GM12864 (cell line): ENCODE measurements around the gene GGNBP2.

Experiments
- DNase-seq: peaks from one replicate; pipeline ENCODE4 v3.0.0-alpha.2; 2011; ENCODE audit warnings: low read depth
- H3K4me3 ChIP-seq: 2 replicates; pipeline ENCODE4 v1.5.1; 2011; ENCODE audit warnings: mild to moderate bottlenecking, low read depth, low read length, control low read depth
- TF ChIP-seq, protein P1 (sequence below): IDR thresholded peaks from 2 replicates; pipeline ENCODE4 v1.5.1; 2011; ENCODE audit warnings: low read depth, mild to moderate bottlenecking, moderate library complexity, low read length, control low read depth, inconsistent platforms; ENCODE audit errors: missing control alignments

Gene GGNBP2

DNA sequence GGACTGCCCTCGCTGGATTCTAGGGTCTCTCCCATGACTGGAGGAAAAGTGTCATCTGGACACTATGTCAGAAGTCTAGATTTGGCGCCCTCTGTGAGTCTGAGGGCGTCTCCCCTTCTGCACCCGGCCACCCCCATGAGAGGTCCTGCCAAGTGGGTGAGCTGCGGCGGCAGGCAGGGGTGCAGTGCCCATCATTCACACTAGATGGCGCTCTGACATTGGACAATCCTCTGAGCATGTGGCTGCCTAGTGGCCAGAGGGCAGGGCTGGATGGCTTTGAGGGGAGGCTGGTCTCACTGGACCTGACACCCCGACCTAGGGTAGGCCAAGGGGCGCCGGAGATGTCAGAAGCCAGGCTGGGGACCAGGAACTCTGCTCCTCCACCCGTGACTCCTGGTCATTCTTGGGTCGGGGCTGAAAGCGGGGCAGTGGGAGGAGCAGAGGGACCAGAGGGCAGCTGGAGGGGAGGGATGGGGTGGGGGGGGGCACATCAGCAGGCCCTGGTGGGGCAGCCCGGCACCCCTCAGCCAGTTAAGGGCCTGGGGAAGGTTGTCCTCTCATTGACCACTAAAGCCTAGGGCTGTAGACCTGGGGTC, 84.6 kb downstream of the GGNBP2 start:
- H3K4me3 ChIP-seq: no peak overlapping the region
- DNase-seq: no peak
- TF ChIP-seq, protein P1, sequence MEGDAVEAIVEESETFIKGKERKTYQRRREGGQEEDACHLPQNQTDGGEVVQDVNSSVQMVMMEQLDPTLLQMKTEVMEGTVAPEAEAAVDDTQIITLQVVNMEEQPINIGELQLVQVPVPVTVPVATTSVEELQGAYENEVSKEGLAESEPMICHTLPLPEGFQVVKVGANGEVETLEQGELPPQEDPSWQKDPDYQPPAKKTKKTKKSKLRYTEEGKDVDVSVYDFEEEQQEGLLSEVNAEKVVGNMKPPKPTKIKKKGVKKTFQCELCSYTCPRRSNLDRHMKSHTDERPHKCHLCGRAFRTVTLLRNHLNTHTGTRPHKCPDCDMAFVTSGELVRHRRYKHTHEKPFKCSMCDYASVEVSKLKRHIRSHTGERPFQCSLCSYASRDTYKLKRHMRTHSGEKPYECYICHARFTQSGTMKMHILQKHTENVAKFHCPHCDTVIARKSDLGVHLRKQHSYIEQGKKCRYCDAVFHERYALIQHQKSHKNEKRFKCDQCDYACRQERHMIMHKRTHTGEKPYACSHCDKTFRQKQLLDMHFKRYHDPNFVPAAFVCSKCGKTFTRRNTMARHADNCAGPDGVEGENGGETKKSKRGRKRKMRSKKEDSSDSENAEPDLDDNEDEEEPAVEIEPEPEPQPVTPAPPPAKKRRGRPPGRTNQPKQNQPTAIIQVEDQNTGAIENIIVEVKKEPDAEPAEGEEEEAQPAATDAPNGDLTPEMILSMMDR: peak; percentile 98

- TF ChIP-seq, protein P1: no peak
- H3K4me3 ChIP-seq: no peak overlapping the region
Observed at GRCh38 chr17:36629970-36630502, 85.3 kb downstream of the GGNBP2 start.

DNA sequence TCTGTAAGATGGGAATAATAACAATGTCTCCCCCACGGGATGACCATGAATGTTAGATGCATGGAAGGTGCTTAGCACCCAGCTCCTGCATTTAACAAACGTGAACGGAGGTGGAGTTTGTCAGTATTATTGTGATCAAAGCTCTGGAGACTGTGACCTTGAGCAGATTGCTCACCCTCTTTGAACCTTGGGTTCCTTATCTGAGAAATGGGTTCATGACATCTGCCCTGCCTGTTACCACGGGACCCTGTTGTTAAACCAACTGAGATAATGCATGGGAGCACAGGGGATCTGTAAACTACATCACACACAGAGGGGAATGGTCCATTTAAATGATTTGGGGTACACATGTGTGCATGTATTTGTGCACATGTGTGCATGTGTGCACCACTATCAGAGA, 86.3 kb downstream of the GGNBP2 start:
- TF ChIP-seq, protein P1: no peak
- no peak overlapping the region for H3K4me3 ChIP-seq
- DNase-seq: no peak

More at GRCh38 chr17:36629970-36630502, 85.3 kb downstream of the GGNBP2 start:
- no peak for DNase-seq

DNA sequence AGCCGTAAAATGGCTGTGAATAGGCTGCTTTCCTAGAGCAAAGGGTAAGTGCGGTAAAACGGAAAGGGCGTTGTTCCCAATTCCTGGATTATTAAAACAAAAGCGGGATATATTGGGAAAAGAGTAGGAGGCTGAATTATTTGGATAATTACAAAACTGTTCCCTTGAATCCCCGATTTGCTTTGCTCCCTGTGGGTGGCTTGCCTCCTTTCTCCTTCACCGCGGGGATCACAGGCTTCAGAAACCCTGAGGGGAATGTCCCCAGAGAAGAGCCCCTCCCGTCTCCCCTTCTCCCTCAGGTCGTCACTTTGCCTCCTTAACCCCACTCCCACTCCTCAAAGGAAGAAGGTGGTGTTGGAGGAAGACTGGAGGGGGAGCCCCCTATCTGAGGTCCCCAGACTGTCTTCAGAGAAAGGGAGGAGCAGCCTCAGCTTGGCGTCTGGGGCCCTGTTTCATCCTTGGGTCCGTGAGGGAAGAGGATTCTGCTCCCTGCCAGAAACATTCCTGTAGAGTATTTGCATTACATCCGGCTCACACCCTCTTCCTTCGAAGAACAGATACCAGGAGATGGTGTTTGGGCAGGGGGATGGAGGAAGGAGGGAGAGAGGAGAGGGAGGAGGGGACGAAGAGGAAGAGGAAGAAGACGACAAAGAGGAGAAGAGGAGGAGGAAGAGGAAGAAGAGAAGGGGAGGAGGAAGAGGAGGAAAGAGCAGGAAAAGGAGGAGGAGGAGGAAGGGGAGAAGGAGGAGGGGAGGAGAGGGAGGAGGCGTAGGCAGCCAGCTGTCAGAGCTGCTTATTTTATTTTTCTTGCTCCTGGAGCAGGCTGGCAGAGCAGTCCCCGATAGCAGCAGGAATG, 88.4 kb downstream of the GGNBP2 start:
- no peak for DNase-seq
- no peak overlapping the region for H3K4me3 ChIP-seq
- TF ChIP-seq, protein P1: no peak
